Activated CD4-positive, alpha-beta T cell treated with anti-CD3 and anti-CD28 coated beads for 4 hours (primary cell): ENCODE results near the gene PCBP2.
A peak's percentile ranks its signal among the peaks of the same experiment; 100 is the strongest.
"Not testable (repeated sequence)": the region's sequence is repeated elsewhere in the genome, so short reads cannot be mapped to it uniquely, and the experiment has no call there.

ENCODE experiments used
- DNase-seq, 2 donors: peaks; one replicate each; pipeline ENCODE4 v3.0.0-alpha.2; 2020

PCBP2 gene

GRCh38 chr12:53441040-53441833 lies 10.7 kb upstream of the PCBP2 start, which contains the start of gene PRR13:
Gene PRR13, plus strand, starts transcription at chr12:53441734. Its CDS starts 981 bp downstream, at chr12:53442715.
- DNase-seq: peak; percentile 99

GRCh38 chr12:53443955-53444354 lies 7.9 kb upstream of the PCBP2 start:
- no peak for DNase-seq

GRCh38 chr12:53444593-53445325 lies 7.1 kb upstream of the PCBP2 start:
- DNase-seq: not testable (repeated sequence)

DNA sequence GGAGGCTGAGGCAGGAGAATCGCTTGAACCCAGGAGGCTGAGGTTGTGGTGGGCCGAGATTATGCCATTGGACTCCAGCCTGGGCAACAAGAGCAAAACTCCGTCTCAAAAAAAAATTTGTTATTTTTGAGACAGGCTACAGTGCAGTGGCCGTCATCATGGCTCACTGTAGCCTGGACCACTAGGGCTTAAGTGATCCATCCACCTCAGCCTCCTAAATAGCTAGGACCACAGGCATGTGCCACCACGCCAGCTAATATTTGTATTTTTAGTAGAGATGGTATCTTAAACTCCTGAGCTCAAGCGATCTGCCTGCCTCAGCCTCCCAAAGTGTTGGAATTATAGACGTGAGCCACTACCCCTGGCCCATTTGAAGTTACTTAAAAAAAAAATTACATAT lies 966 bp upstream of the PCBP2 start:
- no peak for DNase-seq

GRCh38 chr12:53452159-53453077 lies 516 bp downstream of the PCBP2 start:
- DNase-seq: peak; percentile 76 to 82

- DNase-seq: no peak
These were observed 2.2 kb downstream of the PCBP2 start for GRCh38 chr12:53453953-53454640.

DNA sequence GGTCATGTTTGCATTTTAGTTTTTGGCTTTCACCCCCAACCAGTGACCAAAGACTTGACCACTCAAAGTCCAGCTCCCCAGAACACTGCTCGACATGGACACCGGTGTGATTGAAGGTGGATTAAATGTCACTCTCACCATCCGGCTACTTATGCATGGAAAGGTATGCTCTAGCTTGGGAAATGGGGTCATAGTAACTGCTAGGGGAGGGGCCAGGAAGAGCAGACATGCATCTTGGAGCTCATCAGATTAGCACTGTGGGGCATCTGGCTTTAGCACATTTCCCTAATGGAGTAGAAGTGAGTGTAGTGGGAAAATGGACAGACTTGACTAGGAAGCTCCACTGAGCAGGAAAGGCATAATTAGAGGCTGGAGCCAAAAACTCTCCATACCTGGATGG lies 2.8 kb downstream of the PCBP2 start:
- DNase-seq: no peak

GRCh38 chr12:53456654-53457366 lies 4.9 kb downstream of the PCBP2 start:
- no peak for DNase-seq

DNA sequence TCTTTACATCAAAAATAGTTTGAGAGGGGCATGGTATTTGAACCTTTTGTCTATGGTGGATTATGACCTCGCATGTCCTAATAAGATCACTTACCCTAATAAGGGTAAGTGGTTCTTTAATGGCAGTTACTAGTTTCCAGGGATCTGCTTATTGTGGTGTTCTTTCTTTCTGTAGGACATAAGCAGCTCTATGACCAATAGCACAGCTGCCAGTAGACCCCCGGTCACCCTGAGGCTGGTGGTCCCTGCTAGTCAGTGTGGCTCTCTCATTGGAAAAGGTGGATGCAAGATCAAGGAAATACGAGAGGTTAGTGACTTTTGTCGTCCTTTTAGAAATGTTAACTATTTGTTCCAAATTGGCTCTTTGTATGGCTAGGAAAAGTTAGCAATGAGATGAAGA lies 7.2 kb downstream of the PCBP2 start:
- DNase-seq: no peak

DNA sequence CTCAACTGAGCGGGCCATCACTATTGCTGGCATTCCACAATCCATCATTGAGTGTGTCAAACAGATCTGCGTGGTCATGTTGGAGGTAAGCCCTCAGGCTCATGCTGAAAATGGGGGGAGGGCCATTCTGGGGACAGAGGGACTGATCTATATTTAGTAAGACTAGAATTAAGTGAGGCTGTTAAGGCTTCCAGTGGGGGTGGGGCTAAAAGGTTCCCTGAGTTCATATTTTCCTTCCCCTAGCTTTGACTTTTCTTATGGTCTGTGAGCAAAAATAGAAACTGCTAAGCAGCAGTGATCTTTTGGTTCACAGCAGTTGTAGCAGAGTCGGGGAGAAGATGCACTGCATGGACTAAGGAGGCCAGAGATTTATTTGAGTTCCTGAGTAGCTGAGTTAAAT lies 9.2 kb downstream of the PCBP2 start:
- DNase-seq: no peak

DNA sequence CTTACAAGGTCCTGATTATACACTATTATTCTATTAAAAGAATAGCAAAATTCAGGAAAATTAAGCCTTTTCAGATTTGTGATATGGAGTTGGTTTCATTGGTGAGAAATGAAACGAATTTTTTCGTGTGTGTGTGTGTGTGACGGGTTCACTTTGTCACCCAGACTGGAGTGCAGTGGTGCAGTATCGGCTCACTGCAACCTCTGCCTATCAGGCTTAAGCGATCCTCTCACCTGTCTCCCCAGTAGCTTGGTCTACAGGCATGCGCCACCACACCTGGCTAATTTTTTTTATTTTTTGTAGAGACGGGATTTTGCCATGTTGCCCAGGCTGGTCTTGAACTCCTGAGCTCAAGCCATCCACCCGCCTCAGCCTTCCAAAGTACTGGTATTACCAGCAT lies 9.7 kb downstream of the PCBP2 start:
- DNase-seq: no peak

DNA sequence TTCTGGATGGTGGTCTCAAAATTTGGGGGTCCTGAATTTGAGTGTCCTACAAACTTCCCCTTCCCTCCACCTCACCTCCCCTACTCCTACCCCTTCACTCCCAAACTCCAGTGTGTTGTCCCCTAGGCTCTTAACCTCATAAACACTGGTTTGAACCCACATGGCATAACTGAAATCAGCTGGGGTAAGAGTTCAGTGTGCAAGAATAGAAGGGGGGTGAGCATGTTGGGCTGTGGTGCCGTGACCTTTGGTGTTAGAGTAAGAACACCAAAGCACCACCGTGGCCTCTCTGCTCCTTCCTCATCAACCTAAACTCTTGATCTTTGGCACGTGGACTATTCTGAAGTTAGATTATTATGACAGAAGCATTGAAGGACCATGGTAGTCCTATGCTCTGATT lies 11.0 kb downstream of the PCBP2 start:
- DNase-seq: no peak

DNA sequence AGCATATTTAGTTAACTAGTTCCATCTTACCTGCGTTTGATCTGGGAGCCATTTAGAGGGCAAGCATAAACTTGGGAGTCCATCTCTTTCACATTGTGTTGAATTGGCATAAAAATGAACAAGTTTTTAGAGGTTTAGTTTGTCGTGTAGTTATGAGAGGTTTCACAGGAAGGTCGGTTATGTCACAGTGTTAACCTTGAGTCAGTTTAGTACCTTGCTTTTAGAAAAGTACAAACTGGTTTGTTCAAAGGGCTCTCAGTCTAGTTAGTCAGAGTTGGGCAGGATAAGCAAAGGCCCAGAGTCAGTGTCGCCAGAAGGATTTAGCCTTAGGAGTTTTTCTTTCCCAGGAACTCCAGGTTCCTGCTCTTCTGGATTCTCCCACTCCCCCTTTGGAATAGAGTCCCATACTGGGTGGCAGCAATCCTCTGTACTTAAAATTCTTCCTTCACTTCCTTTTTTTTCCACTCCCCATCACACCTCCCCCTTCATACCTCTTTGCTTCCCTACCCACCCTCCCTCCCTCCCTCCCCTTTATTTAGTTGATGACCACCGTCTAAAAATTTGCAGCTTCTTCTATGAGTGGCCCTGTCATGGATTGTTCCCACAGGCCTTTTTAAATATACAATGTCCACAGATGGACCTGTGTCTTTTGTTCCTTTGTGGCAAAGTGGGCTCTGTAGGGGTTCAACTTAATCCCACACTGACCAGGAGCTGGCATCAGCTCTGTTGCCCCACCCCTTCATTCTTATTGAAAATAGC lies 12.1 kb downstream of the PCBP2 start:
- no peak for DNase-seq

- no peak for DNase-seq
These were observed 12.9 kb downstream of the PCBP2 start for GRCh38 chr12:53464685-53465418.

DNA sequence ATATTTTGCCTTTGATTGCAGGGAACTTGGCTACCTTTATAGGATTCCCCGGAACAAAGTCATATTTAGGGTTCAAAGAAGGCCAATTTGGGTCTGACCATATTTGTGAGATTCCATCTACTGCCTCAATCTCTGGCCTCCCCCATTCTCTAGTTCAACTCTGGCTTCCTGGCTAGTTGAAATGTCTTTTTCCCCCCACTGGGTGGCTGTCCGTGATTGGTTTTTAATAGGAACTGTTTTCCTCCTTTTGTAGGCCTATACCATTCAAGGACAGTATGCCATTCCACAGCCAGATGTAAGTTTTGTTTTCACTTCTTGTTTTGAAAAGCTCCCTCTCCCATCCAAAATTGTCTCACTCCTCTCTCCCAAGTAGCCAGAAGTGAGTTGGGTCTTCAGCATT lies 13.8 kb downstream of the PCBP2 start:
- DNase-seq: no peak

- DNase-seq: no peak
These were observed 14.7 kb downstream of the PCBP2 start for GRCh38 chr12:53466640-53467039.

DNA sequence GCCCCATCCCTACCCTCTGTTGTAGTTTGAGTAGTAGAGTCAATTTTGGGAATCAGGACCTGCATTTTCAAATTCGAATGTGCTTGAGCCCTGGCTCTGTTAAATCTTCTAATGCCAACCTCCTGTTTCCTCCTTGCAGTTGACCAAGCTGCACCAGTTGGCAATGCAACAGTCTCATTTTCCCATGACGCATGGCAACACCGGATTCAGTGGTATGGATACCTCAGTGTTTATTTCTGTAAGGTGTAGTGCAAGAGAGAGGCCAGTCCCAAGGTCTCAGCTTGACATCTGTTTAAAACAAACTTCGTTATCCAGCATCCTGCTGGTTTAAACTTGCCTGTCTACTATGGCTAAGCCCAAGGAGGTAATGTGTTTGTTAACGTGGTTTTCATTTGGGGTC lies 15.2 kb downstream of the PCBP2 start:
- no peak for DNase-seq

DNA sequence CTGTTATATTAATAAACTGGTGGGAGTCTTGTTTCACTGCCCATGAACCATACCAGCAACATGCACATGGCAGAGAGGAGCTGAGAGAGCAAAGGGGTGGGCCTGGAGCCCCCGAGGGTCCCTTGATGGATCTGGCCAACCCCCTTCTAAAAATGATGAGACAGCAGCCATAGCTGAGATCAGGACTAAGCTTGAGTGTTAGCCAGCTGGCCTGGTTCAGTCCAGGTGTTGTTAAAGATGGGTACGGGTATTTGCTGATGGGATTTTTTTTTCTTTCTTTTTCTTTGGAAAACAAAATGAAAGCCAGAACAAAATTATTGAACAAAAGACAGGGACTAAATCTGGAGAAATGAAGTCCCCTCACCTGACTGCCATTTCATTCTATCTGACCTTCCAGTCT lies 16.0 kb downstream of the PCBP2 start:
- no peak for DNase-seq

DNA sequence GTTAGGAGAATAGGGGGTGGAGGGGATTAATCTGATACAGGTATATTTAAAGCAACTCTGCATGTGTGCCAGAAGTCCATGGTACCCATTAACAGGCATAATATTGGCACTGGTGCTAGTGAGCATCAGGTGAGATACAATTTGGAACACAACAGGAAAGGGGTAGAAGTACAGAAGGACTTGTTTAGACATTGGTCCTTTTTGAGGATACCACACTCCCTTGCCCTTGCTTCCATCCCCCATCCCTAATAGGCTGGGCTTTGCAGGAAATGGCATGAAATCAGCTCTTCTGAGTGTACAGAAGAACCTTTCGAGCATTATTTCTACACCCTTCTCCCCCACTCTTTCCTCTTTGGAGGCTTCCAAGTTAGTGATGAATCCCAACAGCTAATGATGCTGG lies 16.4 kb downstream of the PCBP2 start:
- DNase-seq: no peak

DNA sequence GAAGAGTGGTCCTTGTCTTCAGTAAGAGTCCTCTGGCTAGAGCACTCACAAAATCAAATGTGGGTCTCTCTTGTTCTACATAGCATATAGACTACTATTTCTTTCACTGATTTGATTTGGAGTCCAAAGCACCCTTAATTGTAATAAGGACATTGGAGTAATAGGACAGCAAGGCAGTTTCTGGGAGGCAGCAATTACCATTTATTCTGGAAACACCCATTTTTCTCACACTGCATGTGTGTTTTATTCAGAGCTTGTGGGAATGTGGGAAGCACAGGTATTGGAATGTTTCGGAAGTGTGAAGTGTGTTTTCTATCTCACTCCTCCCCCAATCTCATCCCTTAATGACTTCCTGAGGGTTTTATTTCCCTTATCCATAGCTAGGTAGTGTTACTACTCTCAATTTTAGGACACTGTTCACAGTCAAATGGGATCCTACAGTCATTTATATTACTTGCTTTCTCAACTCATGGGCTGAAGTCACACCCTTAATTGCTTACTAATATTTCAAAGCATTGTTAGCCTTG lies 20.2 kb downstream of the PCBP2 start:
- no peak for DNase-seq
